Kidney (tissue), 14 donors: ENCODE results near the gene DHCR24. TPM values are rescaled to one million over a fixed set of nuclear protein-coding genes. Genes with fewer than 3 reads are reported as not detected.

Experiments used
- DNase-seq, 5 donors: peaks; one replicate each; pipeline ENCODE4 v3.0.0-alpha.2; 2013 to 2020
- FAIRE-seq: peaks from 2 replicates; lab custom pipeline; 2012; peaks lifted over from hg19 to GRCh38; lab: Jason Lieb, UNC
- H3K27ac ChIP-seq, 2 donors: one replicate each; pipeline ENCODE4 v1.7.0; 2013; ENCODE audit warnings: low read depth in 2 of 2, low read length in 2 of 2, inconsistent platforms in 1 of 2
- H3K27me3 ChIP-seq: one replicate; pipeline ENCODE4 v1.7.1; 2013; ENCODE audit warnings: low read length, inconsistent platforms; ENCODE audit not compliant: control insufficient read depth, insufficient read depth
- H3K36me3 ChIP-seq, 3 donors: one replicate each; pipeline versions ENCODE4 v1.7.0 to v1.7.1; 2013; ENCODE audit warnings: low read length in 3 of 3, control low read depth in 1 of 3, inconsistent platforms in 1 of 3; ENCODE audit not compliant: insufficient read depth in 3 of 3, control insufficient read depth in 2 of 3
- H3K4me1 ChIP-seq, 3 donors: one replicate each; pipeline versions ENCODE4 v1.7.0 to v1.7.1; 2013; ENCODE audit warnings: low read length in 3 of 3, inconsistent platforms in 1 of 3, low read depth in 1 of 3; ENCODE audit not compliant: control insufficient read depth in 2 of 3, insufficient read depth in 2 of 3
- H3K4me3 ChIP-seq, 3 donors: one replicate each; pipeline versions ENCODE4 v1.7.0 to v1.8.1; 2013; ENCODE audit warnings: low read length in 3 of 3, control low read depth in 1 of 3, inconsistent platforms in 1 of 3
- H3K9ac ChIP-seq, 3 donors: one replicate each; pipeline versions ENCODE4 v1.7.0 to v1.7.1; 2013; ENCODE audit warnings: low read length in 3 of 3, control low read depth in 1 of 3, inconsistent platforms in 1 of 3
- H3K9me3 ChIP-seq, 3 donors: one replicate each; pipeline versions ENCODE4 v1.7.0 to v1.7.1; 2013; ENCODE audit warnings: low read length in 3 of 3, control low read depth in 1 of 3, inconsistent platforms in 1 of 3; ENCODE audit not compliant: control insufficient read depth in 2 of 3, insufficient read depth in 1 of 3
- CTCF ChIP-seq: IDR thresholded peaks from 3 replicates; pipeline ENCODE4 v1.5.1; 2012; ENCODE audit warnings: mild to moderate bottlenecking, moderate library complexity, borderline replicate concordance; ENCODE audit not compliant: insufficient read depth; ENCODE audit errors: extremely low read depth
- intact Hi-C: fragments of 100-400 bp; cut with DNase I; formaldehyde crosslinking; loops from one replicate; pipeline ENCODE4 v1.11.1; 2022
- polyA plus RNA-seq: library from polyadenylated mRNA; stranded (reverse); fragments of 350-450 nt; fragmentation: Illumina TruSeq; extraction: RNeasy Lipid Tissue Mini Kit (QIAGEN cat#74804); gene quantifications from one replicate; pipeline ENCODE4 v1.2.3, GENCODE V29; 2014; ENCODE audit warnings: low read depth, low replicate concordance; ENCODE audit not compliant: insufficient read depth
- total RNA-seq: library from RNA; stranded (reverse); fragmentation: NEBNext Ultra II Directional; extraction: Animal tissue kit (Norgen Biotek cat#: 25700); gene quantifications from one replicate; pipeline ENCODE4 v1.2.1, GENCODE V29; 2021
- donor health status: control.
- donor health status: control.
- donor health status: control.
- donor health status: control.
- donor health status: control.
- donor health status: DM: yes; HTN: yes; CAD: no.
- donor health status: Normal renal cell carcinoma (clear cell type).

The DHCR24 gene
- total and polyA plus RNA-seq, 2 donors from 2014 or later, result 33.7 to 91.7 TPM

- no peak overlapping the region for H3K9ac ChIP-seq
- DNase-seq (peak in 2 of 5 donors; percentile 25 to 43), FAIRE-seq (no peak)
- H3K4me1 ChIP-seq, result peaks cover 0 to 29% (median 11%) of the 10 kb centered on the region in 3 donors
- intact Hi-C loops, result no loop called here
- no peaks in the 10 kb centered on the region for H3K9me3 ChIP-seq
- no peak overlapping the region for H3K4me3 ChIP-seq
- H3K27ac ChIP-seq, result no peak overlapping the region
- H3K36me3 ChIP-seq, result no peaks in the 10 kb centered on the region
- H3K27me3 ChIP-seq, result no peaks in the 10 kb centered on the region
- TF ChIP-seq CTCF, result no peak
These were observed 19.9 kb downstream of the DHCR24 start for GRCh38 chr1:54866801-54867716.

GRCh38 chr1:54865238-54866073 is 21.5 kb downstream of the DHCR24 start:
- Histone ChIP-seq H3K27me3 (no peaks in the 10 kb centered on the region), H3K9me3 (no peaks in the 10 kb centered on the region), H3K27ac (peak overlapping the region; percentile 2 to 71), H3K4me3 (peak overlapping the region; percentile 23 to 67 (median 39)), H3K4me1 (peaks cover 3 to 34% (median 16%) of the 10 kb centered on the region in 3 donors), H3K9ac (peak overlapping the region in 1 of 3 donors; percentile 62), H3K36me3 (no peaks in the 10 kb centered on the region)
- peak in 2 of 5 donors; percentile 51 to 54 for DNase-seq
- intact Hi-C loops, result no loop called here
- FAIRE-seq, result no peak
- TF ChIP-seq CTCF, result no peak

- Histone ChIP-seq H3K4me3 (peak overlapping the region; percentile 23 to 67 (median 39)), H3K4me1 (peaks cover 3 to 34% (median 16%) of the 10 kb centered on the region in 3 donors), H3K27ac (peak overlapping the region; percentile 2 to 71), H3K9me3 (no peaks in the 10 kb centered on the region), H3K9ac (peak overlapping the region in 1 of 3 donors; percentile 62), H3K27me3 (no peaks in the 10 kb centered on the region), H3K36me3 (no peaks in the 10 kb centered on the region)
- no peak for TF ChIP-seq CTCF
- intact Hi-C loops, result no loop called here
- FAIRE-seq, result no peak
- no peak for DNase-seq
These were observed 22.4 kb downstream of the DHCR24 start for GRCh38 chr1:54864460-54865208.
